Renal cortex interstitium (tissue), 11 donors: ENCODE data around the gene PIGQ. TPM values are rescaled to one million over a fixed set of nuclear protein-coding genes. Genes with fewer than 3 reads are reported as not detected.

Source experiments
- DNase-seq, 11 donors: peaks; one replicate each; pipeline ENCODE4 v3.0.0-alpha.2; 2013; ENCODE audit warnings: low read depth in 9 of 11, low spot score in 4 of 11; ENCODE audit errors: extremely low read depth in 1 of 11
- polyA plus RNA-seq, 3 donors: library from polyadenylated mRNA; unstranded; fragments of 120-200 nt; gene quantifications; one replicate each; pipeline ENCODE4 v1.2.1, GENCODE V29; 2013; ENCODE audit not compliant: insufficient read length in 3 of 3

Gene PIGQ
- polyA plus RNA-seq, 3 donors = 49.0 to 82.6 (median 66.2) TPM

DNA sequence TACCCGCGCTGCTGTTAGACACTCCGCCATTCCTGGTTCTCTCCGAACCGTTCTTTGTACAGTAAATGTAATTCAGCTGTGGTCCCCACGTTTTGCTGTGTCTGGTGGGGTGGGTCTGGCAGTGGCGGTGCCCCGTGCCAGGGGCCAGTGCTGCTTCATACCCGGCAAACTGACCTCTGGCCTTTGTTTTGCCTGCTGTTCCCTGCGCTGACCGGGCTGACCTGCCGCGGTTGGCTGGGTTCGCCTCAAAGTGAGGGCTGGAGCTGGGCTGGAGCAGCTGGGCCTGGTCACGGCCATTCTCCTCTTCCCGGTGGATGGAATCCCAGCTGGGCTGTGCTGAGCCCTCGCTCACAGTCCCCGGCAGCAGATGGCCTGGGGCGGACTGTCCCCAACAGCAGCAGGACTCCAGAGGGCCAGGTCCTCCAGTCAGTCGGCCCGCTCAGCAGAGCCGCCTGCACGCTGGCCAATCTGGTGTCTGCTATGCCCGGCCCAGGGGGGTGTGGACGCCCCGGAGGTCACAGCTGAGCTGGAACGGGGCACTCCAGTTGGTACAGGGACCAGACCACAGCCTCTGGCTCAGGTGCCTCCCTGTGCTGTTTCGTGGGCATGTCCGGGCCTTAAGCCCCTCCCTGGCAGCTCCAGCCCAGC is 59.5 kb downstream of the PIGQ start:
- DNase-seq = no peak

DNA sequence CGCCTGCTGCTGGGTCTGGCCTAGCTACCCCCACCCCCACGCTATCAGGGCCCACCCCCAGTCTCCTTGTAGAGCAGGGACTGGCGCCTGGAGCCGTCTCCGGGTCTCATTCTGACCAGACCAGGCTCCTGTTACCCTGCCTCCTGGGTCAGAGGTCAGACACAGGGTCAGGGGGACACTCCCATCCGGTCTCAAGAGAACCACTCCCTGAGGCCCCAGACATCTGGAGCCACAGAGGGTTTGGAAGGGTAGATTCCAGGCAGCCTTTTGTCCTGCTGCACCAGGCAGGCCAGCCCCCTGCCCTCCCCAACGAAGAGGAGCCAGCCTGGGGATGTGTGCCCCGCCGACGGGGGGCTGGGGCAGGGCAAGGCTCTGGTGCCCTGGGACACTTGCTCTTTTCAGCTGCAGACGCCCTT is 60.1 kb downstream of the PIGQ start:
- DNase-seq = no peak

DNA sequence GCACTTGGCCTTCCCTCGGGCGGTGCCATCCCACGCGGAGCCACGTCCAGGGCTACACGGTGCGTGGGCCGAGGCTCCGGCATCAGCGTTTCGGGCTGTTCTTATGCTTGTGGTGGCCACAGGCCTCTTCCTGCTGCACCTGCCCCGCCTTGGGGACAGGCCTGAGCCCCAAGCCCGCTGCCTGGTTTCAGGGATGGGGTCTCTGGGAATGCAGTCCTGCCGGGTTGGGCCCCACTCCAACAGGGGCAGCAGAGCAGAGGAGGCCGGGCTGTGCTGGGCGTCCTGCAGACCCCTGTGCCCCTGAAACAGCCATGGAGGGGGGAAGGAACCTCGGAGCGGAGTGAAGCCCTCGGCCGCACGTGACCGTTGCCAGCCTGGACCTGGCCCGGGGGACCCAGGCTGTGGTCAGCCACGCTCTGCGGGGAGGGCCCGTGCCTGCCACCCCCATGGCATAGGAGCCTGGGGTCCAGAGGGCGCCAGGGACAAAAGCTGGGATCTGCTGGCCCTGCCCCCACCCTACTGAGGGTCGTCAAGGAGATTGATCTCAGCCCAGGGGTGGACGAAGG is 60.6 kb downstream of the PIGQ start:
- no peak for DNase-seq

DNA sequence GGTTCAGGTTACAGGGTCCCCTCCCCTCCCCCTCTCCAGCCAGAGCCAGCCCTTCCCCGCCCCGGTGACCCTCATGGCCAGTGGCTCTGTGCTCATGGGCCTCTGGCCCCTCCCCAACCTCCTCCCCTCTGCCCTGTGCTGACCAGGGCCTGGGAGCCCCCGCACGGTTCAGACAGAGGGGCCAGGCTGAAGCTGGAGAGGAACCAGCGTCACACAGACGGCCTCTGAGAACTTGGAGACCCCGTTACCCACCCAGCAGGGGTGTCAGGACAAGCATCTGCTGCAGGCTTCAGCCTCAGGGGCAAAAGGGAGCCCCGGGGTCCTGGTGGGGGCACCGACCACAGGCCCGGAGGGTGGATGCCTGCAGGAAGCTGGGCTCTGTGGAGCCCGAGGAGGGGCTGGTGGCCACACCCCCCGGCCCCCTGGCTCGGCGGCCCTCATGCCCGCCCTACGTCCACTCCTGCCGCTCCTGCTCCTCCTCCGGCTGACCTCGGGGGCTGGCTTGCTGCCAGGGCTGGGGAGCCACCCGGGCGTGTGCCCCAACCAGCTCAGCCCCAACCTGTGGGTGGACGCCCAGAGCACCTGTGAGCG is 61.1 kb downstream of the PIGQ start, which contains the start of gene WFIKKN1:
Gene WFIKKN1 (plus strand): TSS at position 171 of the 591 bp plus-strand sequence. CDS start 269 bp downstream, at position 440.
- no peak for DNase-seq

DNA sequence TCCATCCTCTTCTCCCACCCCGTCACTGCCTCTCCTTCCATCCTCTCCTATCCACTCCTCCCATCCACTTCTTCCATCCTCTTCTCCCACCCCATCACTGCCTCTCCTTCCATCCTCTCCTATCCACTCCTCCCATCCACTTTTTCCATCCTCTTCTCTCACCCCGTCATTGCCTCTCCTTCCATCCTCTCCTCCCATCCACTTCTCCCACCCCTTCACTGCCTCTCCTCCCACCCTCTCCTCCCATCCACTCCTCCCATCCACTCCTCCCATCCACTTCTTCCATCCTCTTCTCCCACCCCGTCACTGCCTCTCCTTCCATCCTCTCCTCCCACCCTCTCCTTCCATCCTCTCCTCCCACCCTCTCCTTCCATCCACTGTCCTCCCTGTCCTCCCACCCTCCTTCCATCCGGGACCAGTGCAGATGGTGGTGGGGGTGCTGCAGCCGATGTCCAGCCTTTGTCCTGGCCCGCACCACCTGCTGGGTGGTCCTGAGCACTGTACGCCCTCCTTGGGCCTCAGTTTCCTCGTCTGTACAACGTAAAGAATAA is 62.1 kb downstream of the PIGQ start:
- DNase-seq = no peak

DNA sequence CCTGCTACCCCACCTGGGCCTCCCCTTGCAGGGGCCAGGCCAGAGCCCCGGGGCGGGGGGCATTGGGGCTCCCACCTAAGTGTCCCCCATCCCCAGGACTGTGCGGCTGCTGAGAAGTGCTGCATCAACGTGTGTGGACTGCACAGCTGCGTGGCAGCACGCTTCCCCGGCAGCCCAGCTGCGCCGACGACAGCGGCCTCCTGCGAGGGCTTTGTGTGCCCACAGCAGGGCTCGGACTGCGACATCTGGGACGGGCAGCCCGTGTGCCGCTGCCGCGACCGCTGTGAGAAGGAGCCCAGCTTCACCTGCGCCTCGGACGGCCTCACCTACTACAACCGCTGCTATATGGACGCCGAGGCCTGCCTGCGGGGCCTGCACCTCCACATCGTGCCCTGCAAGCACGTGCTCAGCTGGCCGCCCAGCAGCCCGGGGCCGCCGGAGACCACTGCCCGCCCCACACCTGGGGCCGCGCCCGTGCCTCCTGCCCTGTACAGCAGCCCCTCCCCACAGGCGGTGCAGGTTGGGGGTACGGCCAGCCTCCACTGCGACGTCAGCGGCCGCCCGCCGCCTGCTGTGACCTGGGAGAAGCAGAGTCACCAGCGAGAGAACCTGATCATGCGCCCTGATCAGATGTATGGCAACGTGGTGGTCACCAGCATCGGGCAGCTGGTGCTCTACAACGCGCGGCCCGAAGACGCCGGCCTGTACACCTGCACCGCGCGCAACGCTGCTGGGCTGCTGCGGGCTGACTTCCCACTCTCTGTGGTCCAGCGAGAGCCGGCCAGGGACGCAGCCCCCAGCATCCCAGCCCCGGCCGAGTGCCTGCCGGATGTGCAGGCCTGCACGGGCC is 62.9 kb downstream of the PIGQ start:
- no peak for DNase-seq

DNA sequence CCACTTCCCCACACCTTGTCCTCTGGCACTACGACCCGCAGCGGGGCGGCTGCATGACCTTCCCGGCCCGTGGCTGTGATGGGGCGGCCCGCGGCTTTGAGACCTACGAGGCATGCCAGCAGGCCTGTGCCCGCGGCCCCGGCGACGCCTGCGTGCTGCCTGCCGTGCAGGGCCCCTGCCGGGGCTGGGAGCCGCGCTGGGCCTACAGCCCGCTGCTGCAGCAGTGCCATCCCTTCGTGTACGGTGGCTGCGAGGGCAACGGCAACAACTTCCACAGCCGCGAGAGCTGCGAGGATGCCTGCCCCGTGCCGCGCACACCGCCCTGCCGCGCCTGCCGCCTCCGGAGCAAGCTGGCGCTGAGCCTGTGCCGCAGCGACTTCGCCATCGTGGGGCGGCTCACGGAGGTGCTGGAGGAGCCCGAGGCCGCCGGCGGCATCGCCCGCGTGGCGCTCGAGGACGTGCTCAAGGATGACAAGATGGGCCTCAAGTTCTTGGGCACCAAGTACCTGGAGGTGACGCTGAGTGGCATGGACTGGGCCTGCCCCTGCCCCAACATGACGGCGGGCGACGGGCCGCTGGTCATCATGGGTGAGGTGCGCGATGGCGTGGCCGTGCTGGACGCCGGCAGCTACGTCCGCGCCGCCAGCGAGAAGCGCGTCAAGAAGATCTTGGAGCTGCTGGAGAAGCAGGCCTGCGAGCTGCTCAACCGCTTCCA is 63.7 kb downstream of the PIGQ start:
- DNase-seq = no peak

Other genes with a start within 250 kb of the PIGQ start
- 10 to 100 TPM; 14.1 to 23.7 (median 22.2) TPM for gene AXIN1, start 217.2 kb upstream of the PIGQ start, polyA plus RNA-seq
- 10 to 100 TPM; 55.3 to 90.5 (median 65.3) TPM for gene MRPL28, start 199.4 kb upstream of the PIGQ start, polyA plus RNA-seq
- 10 to 100 TPM; 56.7 to 71.2 (median 60.6) TPM for gene PGAP6, start 188.0 kb upstream of the PIGQ start, polyA plus RNA-seq
- 100 to 1,000 TPM; 108 to 146 (median 134) TPM for gene NME4, start 172.8 kb upstream of the PIGQ start, polyA plus RNA-seq
- gene DECR2, start 168.1 kb upstream of the PIGQ start, polyA plus RNA-seq = 10 to 100 TPM; 20.7 to 47.6 (median 21.2) TPM
- gene RAB11FIP3, start 144.3 kb upstream of the PIGQ start, polyA plus RNA-seq = 100 to 1,000 TPM in 2 of 3 donors, 10 to 100 TPM in 1; 96.3 to 159 (median 104) TPM
- gene CAPN15, start 42.3 kb upstream of the PIGQ start, polyA plus RNA-seq = 10 to 100 TPM; 23.2 to 37.7 (median 35.0) TPM
- gene PRR35, start 9.6 kb upstream of the PIGQ start, polyA plus RNA-seq = 10 to 100 TPM in 2 of 3 donors, 1 to 10 TPM in 1; 5.7 to 14.0 (median 14.0) TPM
- gene NHLRC4, start 3.0 kb upstream of the PIGQ start, polyA plus RNA-seq = 1 to 10 TPM; 5.1 to 8.9 (median 8.1) TPM
- 10 to 100 TPM; 14.3 to 32.5 (median 23.6) TPM for gene RAB40C, start 20.1 kb downstream of the PIGQ start, polyA plus RNA-seq
- 1 to 10 TPM; 1.3 to 2.0 (median 2.0) TPM for gene WFIKKN1, start 61.0 kb downstream of the PIGQ start, polyA plus RNA-seq
- 10 to 100 TPM; 39.3 to 62.6 (median 60.9) TPM for gene METTL26, start 66.3 kb downstream of the PIGQ start, polyA plus RNA-seq
- 10 to 100 TPM; 10.2 to 31.8 (median 22.6) TPM for gene MCRIP2, start 71.9 kb downstream of the PIGQ start, polyA plus RNA-seq
- 10 to 100 TPM; 36.9 to 62.0 (median 48.4) TPM for gene WDR90, start 79.4 kb downstream of the PIGQ start, polyA plus RNA-seq
- gene RHOT2, start 98.2 kb downstream of the PIGQ start, polyA plus RNA-seq = 100 to 1,000 TPM in 1 of 3 donors, 10 to 100 TPM in 2; 51.8 to 111 (median 92.9) TPM
- 1 to 10 TPM in 2 of 3 donors, under 1 TPM in 1; 0.84 to 2.5 (median 2.3) TPM for gene RHBDL1, start 105.7 kb downstream of the PIGQ start, polyA plus RNA-seq
- 100 to 1,000 TPM in 2 of 3 donors, 10 to 100 TPM in 1; 97.8 to 133 (median 126) TPM for gene STUB1, start 110.4 kb downstream of the PIGQ start, polyA plus RNA-seq
- gene JMJD8, start 114.4 kb downstream of the PIGQ start, polyA plus RNA-seq = 10 to 100 TPM; 48.7 to 73.8 (median 73.5) TPM
- gene WDR24, start 120.4 kb downstream of the PIGQ start, polyA plus RNA-seq = 10 to 100 TPM in 2 of 3 donors, 1 to 10 TPM in 1; 8.8 to 16.1 (median 14.2) TPM
- 1 to 10 TPM in 1 of 3 donors, under 1 TPM in 2; 0.67 to 2.7 (median 0.92) TPM for gene FBXL16, start 135.8 kb downstream of the PIGQ start, polyA plus RNA-seq
- gene METRN, start 145.2 kb downstream of the PIGQ start, polyA plus RNA-seq = 10 to 100 TPM in 2 of 3 donors, 1 to 10 TPM in 1; 4.0 to 15.4 (median 11.3) TPM
- 10 to 100 TPM; 10.4 to 22.6 (median 21.6) TPM for gene ANTKMT, start 151.2 kb downstream of the PIGQ start, polyA plus RNA-seq
- gene CCDC78, start 156.5 kb downstream of the PIGQ start, polyA plus RNA-seq = 1 to 10 TPM; 1.5 to 3.6 (median 3.1) TPM
- gene HAGHL, start 157.1 kb downstream of the PIGQ start, polyA plus RNA-seq = 10 to 100 TPM in 1 of 3 donors, 1 to 10 TPM in 2; 3.8 to 12.1 (median 5.1) TPM
- gene CIAO3, start 171.0 kb downstream of the PIGQ start, polyA plus RNA-seq = 10 to 100 TPM; 22.7 to 42.3 (median 26.5) TPM
- gene MSLN, start 190.8 kb downstream of the PIGQ start, polyA plus RNA-seq = 10 to 100 TPM; 12.7 to 36.0 (median 18.1) TPM
- 10 to 100 TPM in 2 of 3 donors, 1 to 10 TPM in 1; 9.1 to 22.4 (median 16.7) TPM for gene RPUSD1, start 218.4 kb downstream of the PIGQ start, polyA plus RNA-seq
- 10 to 100 TPM; 22.3 to 35.4 (median 32.3) TPM for gene CHTF18, start 218.7 kb downstream of the PIGQ start, polyA plus RNA-seq
- under 1 TPM; 0.41 to 0.58 (median 0.47) TPM for gene GNG13, start 230.8 kb downstream of the PIGQ start, polyA plus RNA-seq